ENCODE data around the gene USP28.
"Not testable (repeated sequence)": the region's sequence is repeated elsewhere in the genome, so short reads cannot be mapped to it uniquely, and the experiment has no call there.

The USP28 gene

DNA sequence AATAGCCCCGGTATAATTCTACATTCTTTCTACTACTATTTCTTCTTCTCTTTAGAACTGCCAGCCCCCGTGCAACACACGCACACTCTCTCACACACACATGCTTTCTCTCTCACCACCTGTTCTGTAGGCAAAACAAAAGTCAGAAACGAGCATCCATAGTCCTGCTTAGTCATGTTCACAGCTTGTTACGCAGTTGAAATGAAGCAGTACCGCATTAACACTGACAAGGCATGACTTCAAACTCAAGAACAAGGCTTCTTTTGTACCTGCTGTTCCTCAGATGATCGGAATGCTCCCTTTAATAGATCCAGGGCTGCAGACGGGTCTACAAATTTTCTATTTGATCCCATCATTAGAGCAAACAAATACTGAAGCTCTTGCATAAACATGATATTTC, 42.2 kb downstream of the USP28 start:
- no peak for DNase-seq

DNA sequence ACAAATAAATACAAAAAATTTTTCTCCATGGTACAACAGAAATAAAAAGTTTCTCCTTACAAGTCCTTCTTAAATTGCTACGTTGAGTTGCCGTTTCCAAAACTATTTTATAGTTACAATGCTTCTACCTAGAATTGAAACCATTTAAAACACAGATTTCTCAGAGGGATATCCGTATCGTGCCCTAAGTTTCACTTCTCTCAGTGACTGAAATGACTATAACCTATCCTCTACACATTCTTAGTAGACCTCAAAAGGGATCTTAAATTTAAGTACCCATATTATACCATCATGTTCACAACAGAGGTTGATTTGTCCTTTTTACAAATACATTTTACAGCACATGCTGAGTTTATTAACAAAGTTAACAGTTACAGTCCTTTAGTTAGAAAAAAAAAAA, 44.1 kb downstream of the USP28 start:
- DNase-seq: no peak

DNA sequence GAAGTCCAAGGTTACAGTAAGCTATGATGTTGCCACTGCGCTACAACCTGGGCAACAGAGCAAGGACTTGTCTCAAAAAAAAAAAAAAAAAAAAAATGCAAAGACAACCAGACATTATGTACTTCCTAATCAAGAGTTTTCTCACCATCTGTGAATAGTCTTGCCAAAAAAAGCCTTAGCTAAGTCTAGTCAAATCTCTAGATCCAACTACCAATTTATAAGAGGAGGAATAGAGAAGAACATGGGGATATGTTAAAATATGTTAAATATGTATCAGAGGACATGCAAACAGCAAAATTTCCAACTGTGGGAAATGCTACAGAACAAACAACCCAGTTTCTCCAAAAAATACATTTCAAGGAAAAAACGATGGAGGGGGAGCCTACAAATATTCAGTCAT, 45.6 kb downstream of the USP28 start:
- DNase-seq: no peak

DNA sequence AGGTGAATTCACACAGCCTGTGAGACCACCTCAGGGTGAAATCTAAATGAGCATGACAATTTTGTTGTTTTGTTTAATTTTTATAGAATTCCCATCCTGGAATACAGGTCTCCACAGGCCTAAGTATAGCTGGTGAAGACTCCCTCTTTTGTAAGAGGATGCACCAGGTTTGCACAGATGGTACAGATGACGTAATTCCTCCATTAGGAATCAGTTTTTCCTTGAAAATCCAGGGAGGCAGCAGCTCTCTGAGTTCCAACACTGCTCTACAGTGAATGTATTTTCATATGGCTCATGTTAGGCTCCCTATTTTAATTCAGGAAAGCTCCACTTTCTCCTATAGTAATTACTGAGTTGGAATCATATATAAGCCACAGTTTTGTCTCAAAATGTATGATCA, 47.2 kb downstream of the USP28 start:
- DNase-seq: no peak

DNA sequence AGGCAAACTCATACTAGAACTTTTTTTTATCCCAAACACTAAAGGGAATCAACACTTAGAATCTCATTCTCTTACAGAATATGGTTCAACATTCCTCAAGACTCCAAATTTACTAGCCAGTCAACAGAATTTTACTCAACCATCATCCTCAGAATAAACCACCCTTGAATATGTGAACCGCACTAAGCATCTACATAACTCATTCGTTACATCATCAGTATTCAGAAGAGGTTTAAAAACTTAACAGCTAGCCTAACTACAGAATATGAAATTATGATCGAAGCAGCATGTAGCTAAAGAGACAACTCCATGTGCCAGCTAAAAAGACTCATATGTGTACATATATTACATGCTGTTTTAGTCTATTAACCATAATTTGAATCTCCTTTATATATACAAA, 47.9 kb downstream of the USP28 start:
- DNase-seq: no peak

DNA sequence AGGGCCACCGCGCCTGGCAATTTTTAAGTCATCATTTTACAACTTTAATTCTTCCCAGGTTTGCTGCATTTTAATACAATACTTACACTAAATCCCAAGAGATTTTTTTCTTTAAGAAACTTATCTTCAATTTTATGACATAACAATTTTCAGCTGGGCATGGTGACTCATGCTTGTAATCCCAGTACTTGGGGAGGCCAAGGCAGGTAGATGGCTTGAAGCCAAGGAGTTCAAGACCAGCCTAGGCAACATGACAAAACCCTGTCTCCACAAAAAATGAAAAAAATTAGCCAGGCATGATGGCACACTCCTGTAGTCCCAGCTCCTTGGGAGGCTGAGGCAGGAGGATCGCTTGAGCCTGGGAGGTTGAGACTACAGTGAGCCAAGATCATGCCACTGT, 56.9 kb downstream of the USP28 start:
- DNase-seq: peak; percentile 4

DNA sequence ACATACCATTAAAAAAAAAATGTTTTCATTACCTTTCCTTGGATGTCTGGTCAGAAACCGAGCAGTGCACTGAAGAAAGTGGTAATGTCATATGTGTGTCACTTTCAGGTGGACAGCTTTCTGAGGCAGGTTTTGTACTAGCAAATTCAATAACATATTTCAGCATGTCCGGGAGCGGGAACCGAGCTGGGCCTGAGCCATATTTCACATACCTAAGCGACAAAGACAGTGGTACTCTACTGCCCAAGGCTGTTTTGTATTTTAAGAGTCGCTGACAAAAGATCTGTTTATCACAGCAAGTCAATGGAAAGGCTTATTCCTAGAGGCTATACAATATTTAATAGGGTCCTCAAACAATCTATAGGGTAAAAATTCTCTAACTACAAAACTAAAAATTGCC, 57.7 kb downstream of the USP28 start:
- no peak for DNase-seq

DNA sequence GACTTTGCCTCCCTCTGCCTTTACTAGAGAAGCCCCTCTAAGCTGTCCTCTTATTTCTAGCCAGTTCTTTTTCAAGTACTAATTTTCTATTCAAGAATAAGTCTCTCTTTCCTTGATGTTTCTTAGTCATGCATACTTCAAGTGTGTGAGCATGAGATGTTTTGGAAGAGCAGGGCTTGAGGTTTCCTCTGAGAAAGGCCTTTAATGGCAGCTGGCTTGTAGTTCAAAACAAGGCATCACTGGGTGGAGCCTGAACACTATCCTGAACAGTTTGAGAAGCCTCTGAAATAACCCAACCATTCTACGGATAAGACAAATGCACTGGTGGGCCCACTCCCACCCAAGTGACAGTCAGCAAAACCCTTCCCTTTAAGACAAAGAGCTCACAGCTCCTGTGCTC, 58.2 kb downstream of the USP28 start:
- peak; percentile 4 for DNase-seq

DNA sequence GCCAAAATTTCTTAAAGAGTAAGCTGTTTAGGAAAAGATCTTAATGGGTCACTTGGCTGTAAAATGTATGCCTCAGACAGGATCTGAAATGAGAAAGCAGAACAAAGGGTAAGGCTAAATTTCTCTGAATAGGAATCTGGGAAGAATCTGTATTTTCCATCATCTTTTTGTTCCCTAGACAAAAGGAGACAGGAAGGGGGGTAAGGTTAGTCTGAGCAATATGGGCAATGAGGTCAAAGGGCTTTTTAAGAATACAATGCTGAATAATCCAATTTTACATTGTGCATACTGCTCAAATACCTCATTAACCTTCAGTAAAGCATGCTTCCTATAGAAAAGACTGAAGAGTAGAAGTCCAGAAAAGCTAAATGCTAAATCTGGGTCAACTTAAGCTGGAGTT, 61.2 kb downstream of the USP28 start:
- DNase-seq: no peak

DNA sequence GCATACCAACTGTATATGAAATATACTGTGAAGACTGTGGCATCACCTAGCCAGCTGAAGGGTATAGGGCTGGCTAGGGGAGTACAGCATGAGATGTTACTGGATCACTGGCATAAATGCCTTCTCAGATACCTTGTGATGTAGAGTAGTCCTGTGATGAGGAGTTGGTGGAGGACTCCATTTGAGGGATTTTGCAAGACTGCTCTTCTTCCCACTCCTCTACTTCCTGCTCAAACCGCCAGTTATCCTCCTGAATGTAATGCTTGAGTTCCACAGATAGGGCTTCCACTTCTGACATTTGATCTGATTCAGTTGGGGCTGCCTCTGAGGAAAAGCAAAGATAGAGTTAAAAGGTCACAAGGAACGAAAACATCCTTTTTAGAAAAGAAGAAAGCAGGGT, 66.4 kb downstream of the USP28 start:
- no peak for DNase-seq

DNA sequence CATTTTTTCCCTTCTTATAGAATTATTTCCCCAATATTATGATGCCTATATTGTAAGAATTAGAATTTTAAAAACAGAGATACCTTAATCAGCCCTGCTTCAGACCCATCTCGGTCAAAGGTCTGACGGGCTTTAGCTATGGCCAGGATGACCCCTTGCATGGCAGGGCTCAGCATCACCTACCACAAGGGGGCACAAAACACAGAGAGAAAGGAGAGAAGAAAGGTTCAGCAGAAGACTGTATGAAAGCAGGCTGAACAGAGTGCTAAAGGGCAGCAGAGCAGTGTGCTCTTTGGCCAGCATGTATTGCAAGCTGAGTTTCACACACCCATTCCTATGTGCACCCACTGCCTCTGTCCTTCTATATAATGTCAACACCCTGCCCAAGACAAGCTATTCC, 69.0 kb downstream of the USP28 start:
- DNase-seq: peak; percentile 3

DNA sequence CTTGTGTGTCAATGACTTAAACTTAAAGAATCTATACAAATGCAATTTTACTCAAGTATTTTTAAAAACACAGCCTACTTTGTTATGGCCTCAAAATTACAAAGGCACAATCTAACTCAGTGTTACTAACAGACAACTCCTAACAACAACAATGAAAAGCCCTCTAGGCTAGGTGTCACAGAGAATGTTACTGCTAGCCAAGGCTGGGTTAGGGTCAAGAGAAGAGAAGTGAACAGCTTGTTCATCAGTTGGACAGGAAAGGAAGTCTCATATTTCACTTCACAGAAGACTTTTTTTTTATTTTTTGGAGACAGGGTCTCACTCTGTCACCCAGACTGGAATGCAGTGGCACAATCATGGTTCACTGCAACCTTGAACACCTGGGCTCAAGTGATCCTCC, 69.7 kb downstream of the USP28 start:
- no peak for DNase-seq

DNA sequence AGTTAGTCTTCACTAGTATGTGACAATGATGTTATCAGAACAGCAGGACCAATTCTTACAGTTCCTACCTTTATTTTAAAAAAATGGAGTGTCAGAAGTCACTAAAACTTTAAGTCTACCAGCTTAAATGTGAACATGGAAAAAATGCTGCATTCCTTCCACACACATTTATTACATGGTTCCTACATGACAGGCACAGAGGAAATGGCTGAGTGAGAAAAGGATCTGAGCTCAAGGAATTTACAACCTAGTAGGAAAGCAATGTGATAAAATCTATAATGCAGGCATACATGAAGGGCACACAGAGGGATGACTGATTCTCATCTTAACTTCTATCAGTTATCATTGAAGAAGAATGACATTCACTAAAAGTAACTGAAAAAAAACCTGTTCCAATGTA, 72.8 kb downstream of the USP28 start:
- DNase-seq: no peak

DNA sequence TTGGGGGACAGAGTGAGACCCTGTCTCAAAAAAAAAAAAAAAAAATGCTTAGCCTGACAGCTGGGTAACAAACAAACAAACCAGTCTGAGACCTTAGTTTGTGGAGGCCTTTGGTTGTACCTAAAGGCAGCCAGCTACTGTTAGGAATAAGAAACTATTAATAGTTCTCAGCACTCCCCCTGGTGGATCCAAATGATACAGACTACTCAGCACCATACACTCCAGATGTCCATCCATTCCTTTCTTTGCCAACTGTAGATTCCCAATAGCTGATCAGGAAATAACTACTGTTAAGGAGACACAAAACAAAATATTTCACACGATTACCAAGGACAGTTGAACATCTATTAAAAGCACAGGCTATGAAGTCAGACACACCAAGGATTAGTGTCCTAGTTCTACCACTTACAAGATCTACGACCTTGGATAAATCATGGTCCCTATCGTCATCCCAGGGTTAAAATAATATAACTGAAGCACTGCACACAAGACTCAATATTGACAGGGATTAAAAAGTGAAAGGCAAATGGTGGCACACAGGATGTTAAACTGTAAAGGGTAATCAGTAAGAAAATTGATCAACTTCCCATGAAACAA, 78.6 kb downstream of the USP28 start:
- DNase-seq: peak; percentile 46

DNA sequence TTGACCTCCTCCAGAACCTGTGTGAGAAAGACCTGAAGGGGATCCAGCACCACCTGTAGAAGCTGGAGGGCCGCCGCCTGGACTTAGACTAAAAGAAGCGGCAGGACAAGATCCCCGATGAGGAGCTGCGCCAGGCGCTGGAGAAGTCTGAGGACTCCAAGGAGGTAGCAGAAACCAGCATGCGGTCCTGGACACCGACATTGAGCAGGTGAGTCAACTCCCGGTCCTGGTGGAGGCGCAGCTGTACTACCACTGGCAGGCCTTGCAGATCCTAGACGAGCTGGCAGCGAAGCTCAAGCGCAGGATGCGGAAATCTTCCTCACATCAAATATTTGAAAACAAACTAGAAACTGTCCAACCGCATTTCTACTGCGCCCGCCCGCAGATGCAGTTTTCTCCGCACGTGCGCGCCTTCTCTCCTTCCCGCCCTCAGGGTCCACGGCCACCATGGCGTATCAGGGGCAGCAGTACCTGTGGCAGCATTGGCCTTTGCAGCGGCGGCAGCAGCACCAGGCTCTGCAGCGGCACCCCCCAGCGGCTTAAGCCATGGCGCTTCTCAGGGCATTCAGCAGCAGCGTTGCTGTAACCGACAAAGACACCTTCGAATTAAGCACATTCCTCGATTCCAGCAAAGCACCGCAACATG, 85.6 kb downstream of the USP28 start:
- DNase-seq: no peak

DNA sequence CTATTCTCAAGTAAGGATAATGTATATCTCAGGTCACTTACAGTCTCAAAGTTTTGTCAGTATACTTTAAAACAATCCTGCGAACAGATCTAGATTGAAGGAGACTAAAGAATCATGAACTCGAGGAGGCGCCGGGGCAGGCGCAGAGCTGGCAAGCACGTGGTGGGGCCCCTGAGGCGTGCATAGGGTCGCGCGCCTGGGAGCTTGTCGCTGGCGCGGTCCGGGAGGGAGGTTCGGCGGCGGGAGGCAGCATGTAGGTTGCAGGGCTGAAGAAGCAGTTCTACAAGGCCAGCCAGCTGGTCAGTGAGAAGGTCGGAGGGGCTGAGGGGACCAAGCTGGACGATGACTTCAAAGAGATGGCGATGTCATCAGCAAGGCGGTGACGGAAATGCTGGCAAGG, 86.4 kb downstream of the USP28 start:
- not testable (repeated sequence) for DNase-seq

DNA sequence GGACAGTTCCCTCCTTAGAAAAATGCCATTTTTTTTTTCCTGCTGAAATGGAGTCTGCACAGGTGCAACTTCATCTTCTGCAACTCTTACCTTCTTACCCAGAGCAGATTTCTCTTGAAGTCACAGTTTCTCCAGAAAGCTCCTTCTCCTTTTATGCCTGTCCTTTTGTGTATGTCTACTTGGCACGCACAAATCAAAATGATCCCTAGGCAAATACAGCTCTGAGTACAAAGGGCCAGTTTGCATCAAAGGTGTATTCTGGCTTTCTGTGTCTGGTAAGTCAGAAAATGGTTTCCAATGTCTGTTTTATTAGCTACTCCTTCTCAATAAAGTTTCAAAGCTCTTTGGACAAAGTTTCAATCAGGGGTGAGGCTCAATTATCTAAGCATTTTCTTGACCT, 93.2 kb downstream of the USP28 start:
- no peak for DNase-seq

DNA sequence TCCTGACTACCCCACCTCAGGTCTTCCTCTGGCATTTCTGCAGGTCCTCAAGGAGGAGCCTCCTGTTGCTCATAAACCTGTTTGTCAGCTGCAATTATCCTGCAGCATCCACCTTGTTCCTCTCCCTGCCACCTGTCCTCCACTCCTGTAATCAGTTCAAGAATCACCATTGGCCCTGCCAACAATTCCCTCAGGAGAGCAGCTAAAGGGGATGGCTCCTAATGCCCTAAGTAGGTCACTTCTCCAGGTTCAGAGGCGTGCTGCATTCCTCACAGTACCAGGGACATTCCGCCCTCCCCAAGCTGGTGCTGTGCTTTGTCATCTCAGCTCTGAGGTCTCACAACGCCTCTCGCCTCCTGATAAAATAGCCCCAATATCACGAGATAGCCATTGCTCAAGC, 93.7 kb downstream of the USP28 start:
- DNase-seq: no peak

DNA sequence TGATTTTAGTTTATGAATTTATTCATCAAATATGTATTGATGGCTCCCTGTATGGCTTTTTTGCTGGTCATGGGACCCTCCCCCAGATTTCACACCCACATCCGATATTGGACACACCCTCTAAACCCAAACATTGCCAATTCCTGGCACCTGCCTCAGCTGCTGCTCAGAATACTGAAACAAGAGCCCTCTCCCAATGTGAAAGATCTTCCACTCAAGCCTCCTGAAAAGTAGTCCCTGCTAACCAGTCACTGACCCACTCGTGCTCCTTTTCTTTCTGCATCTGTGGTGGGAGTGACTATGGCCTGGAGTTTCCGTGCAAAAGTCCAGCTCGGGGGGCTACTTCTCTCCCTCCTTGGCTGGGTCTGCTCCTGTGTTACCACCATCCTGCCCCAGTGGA, 95.9 kb downstream of the USP28 start, which contains the start of gene CLDN25:
Gene CLDN25 (plus strand): TSS at position 301 of the 400 bp plus-strand sequence. CDS start 0 bp downstream, at position 301.
- no peak for DNase-seq

DNA sequence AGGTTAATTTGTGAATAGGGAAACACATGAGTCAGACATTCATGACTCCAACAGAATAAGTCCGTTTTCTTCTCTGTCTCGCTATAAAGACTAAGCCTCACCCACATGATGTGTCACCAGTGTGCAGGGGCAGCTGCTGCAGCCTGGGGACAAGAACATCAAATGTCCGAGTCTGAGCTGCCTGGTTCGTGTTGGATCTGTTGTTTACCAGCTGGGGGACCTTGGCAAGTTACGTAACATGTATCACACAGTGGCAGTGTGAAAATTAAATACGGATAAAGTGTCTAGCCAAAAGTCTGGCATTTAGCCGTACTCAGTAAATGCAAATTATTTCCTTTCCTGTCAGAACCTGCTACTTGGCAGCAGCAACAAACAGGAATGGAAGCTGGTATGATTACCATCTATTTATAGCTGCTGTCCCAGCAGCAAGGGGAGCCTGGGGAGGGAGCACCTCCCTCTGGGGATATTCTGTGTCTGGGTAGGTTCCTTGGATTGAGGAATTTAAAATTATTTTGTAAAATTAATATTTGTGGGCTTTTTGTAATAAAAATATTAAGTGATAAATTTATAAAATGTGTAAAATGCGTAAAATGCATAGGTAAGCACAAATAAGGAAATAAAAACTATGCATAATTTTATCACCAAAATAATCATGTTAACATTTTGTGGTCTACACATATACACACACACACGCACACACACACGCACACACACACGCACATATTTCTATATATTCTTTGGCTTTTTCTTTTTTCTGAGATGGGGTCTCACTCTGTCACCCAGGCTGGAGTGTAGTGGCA, 97.1 kb downstream of the USP28 start:
- DNase-seq: no peak

DNA sequence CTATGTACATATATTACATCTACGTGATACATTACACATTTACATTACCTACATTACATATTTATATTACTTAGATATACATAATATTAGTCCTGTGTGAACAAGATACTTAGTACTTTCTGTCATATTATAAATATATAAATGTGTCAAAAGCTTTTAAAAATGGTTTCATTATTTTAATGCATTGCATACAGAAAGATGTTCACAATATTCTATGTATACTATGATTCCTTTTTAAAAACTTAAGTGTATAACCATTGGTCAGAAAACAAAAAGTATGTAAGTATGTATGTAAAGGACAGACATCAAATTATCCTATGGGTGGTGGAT, 101.2 kb downstream of the USP28 start:
- no peak for DNase-seq

DNA sequence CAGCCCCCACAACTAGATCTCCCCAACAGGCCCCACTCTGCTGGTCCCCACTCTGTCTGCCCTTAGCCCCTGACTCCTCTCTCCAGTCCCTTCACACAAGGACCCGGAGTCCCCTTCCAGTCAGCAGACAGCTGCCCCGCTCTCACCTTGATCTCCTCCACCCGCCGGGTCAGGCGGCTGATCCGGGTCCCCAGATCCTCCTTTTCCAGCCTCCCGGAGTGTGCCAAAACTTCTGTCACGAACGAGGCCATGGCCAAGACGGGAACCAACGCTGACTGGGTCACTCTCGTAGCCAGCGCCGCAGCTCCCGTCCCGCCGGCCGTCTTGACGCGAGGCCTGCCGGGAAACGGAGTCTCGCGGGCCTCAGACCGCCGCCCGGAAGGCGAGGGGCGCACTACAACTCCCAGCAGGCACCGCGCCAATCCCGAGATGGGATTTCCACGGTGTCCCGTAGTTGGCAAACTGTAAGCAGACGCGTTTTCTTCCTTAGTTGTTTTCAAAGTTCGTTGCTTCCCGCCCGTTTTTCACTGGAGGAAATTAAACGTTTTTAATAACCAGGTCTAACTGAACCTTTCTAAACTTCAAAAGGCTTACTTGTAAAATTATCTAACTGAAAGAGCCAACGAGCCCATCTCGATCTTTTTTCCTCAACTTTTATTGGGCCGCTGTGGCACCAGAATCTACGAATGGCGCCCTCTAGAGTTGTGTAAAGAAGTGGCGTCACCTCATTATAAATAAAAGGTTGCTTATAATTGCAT, 101.8 kb downstream of the USP28 start, which contains the start of gene ZW10:
Gene ZW10 (minus strand): TSS at position 277 of the 758 bp plus-strand sequence. CDS start 26 bp downstream, at position 251.
- DNase-seq: peak; percentile 97

DNA sequence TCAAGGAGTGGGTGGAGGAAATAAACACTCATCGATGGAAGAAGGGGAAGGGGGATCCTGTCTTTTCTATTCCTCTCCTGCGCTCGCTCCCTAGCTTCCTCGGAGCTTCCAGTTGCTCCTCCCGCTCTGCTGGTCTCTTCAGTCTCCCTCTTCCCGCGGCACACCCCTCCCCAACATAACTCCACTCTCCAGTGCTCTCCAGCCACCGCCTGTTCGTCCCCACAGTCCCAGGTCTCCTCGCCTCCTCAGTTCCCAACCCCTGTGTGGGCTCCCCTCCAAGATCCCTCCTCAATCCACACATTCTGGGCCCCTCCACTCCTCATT, 102.3 kb downstream of the USP28 start:
- peak; percentile 32 for DNase-seq

DNA sequence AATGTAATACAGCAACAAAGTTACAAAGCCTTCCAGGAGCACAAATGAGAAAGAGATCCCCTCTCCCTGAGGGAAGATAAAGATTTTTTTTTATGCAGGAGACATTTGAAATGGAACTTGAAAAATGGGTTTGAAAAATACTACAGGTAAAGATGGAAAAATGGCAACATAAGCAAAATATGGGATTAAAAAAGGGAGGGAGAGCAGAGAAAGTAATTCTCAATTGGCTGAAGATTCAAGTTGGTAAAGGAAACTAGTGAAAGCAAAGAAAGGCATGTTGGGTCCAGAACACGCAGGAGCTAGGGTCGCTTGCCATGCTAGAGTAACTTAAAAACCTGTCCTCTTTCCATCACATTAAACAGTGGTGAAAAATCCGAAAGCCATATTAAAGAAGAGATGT, 103.4 kb downstream of the USP28 start:
- no peak for DNase-seq
